Testis (tissue), 2 donors: Measurements from ENCODE around the gene LRGUK.

Experiments
- CTCF ChIP-seq, 3 experiments: fragments of 450-650 bp in 2 of 3; fragments of 200-600 bp in 1 of 3; sonication (generic) in 1 of 3; IDR thresholded peaks; one replicate each; pipeline ENCODE4 v1.5.1; 2016 to 2019; ENCODE audit warnings: antibody characterized with exemption in 3 of 3, mild to moderate bottlenecking in 2 of 3, moderate library complexity in 1 of 3
- POLR2A ChIP-seq: fragments of 450-650 bp; IDR thresholded peaks from one replicate; pipeline ENCODE4 v1.6.1; 2017; ENCODE audit warnings: antibody characterized with exemption, mild to moderate bottlenecking, moderate library complexity

- TF ChIP-seq CTCF (IDR thresholded peaks at IDR 0.05) = no peak
- TF ChIP-seq POLR2A = no peak
These were observed 84.7 kb downstream of the LRGUK start for GRCh38 chr7:134211817-134212216.
